Mucosa of descending colon (tissue), 3 donors: ENCODE data around the gene RYR3. TPM values are rescaled to one million over a fixed set of nuclear protein-coding genes. Genes with fewer than 3 reads are reported as not detected.
A peak's percentile ranks its signal among the peaks of the same experiment; 100 is the strongest.

Experiments used
- ATAC-seq: fragments of 200-7000 bp; cut with Tn5 transposase; one replicate; pipeline ENCODE4 v1.9.1; 2020; ENCODE audit warnings: mild to moderate bottlenecking, moderate library complexity
- DNase-seq, 3 donors: peaks; one replicate each; pipeline ENCODE4 v3.0.0-alpha.2; 2020
- H3K36me3 ChIP-seq: fragments of 200-600 bp; one replicate; pipeline ENCODE4 v1.8.0; 2021; ENCODE audit warnings: low read depth, mild to moderate bottlenecking
- H3K4me1 ChIP-seq: fragments of 200-600 bp; one replicate; pipeline ENCODE4 v1.8.0; 2021; ENCODE audit warnings: low read depth, mild to moderate bottlenecking
- H3K4me3 ChIP-seq: fragments of 200-600 bp; one replicate; pipeline ENCODE4 v1.8.0; 2021; ENCODE audit warnings: mild to moderate bottlenecking
- H3K9me3 ChIP-seq: fragments of 200-600 bp; one replicate; pipeline ENCODE4 v1.8.0; 2021; ENCODE audit warnings: mild to moderate bottlenecking
- intact Hi-C, 2 donors: fragments of 100-400 bp; cut with DNase I in 1 of 2; cut with micrococcal nuclease in 1 of 2; formaldehyde crosslinking; loops; one replicate each; pipeline versions ENCODE4 v1.11.0 to v1.11.1; 2022; cut with DNase I, micrococcal nuclease
- total RNA-seq, 3 donors: library from RNA; stranded (reverse); fragmentation: NEBNext Ultra II Directional in 2 of 3; extraction: Animal tissue kit (Norgen Biotek cat#: 25700) in 2 of 3; gene quantifications; one replicate each; pipeline versions ENCODE4 v1.2.1 to v1.2.4, GENCODE V29; 2021 to 2023
- TF ChIP-seq, protein P1 (sequence below): fragments of 200-600 bp; IDR thresholded peaks from one replicate; pipeline ENCODE4 v1.8.0; 2022; ENCODE audit warnings: antibody characterized with exemption, mild to moderate bottlenecking
- donor health status: DM: no; HTN: no; CAD: no; lungs with moderate emphysema.
- donor health status: DM: no; HTN: no; CAD: no.
- donor health status: DM: no; HTN: yes; CAD: no.

RYR3 gene
- total RNA-seq, 3 donors from 2014 or later, result 0.84 to 16.4 (median 1.1) TPM

DNA sequence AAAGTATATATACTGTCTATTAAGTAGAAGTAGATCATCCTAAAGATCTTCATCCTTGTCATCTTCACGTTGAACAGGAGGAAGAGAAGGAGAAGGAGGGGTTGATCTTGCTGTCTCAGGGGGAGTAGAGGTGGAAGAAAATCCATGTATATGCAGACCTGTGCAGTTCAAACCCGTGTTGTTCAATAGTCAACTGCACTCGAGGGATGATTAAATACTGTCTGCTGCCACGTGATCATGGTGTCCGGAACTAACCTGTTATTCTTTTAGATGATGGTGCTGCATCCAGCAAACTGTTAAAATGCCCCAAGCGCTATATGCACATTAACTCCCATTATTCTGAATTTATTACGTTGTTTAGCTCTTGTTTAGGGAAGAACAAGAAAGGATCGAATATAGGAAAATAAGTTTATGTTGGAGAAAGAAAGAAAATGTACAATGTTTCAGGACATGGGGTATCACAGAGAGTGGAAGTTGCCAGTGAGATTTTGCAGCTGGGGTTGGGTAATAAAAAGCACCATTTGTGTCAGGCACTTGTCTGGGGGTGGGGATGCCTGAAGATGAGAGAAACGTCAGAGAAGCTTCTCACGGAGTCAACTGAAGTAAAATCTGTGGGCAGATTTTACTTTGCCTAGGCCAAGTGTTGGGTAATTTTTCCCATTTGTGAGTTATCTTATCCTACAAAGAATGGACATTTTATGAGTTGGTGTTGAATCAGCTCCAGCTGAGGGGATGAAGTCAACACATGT, 229.2 kb downstream of the RYR3 start:
- ATAC-seq (no peak), DNase-seq (no peak)
- TF ChIP-seq, protein P1, sequence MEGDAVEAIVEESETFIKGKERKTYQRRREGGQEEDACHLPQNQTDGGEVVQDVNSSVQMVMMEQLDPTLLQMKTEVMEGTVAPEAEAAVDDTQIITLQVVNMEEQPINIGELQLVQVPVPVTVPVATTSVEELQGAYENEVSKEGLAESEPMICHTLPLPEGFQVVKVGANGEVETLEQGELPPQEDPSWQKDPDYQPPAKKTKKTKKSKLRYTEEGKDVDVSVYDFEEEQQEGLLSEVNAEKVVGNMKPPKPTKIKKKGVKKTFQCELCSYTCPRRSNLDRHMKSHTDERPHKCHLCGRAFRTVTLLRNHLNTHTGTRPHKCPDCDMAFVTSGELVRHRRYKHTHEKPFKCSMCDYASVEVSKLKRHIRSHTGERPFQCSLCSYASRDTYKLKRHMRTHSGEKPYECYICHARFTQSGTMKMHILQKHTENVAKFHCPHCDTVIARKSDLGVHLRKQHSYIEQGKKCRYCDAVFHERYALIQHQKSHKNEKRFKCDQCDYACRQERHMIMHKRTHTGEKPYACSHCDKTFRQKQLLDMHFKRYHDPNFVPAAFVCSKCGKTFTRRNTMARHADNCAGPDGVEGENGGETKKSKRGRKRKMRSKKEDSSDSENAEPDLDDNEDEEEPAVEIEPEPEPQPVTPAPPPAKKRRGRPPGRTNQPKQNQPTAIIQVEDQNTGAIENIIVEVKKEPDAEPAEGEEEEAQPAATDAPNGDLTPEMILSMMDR, result no peak
- Histone ChIP-seq H3K36me3 (no peaks in the 10 kb centered on the region), H3K4me3 (no peak overlapping the region), H3K4me1 (no peaks in the 10 kb centered on the region), H3K9me3 (no peaks in the 10 kb centered on the region)
- intact Hi-C loops, result no loop called here

DNA sequence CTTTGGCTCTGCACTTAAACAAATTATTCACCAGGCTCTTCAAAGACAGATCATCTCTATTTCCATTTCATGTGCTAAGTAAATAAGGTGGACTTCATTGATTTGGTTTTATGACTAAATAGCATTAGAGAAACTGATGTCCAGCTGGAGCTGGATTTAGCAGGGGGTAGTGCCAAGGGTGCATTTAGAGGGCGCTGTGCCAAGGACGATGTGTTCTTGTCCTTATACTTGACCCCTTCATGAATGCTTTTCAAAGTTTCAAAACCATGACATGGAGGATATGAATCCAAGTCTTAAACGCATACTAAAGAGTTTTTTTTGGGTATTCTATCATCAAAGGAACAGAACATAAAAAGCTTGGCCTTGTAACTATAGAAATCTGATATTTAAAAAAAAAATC, 233.2 kb downstream of the RYR3 start:
- intact Hi-C loops, result no loop called here
- Histone ChIP-seq H3K9me3 (no peaks in the 10 kb centered on the region), H3K4me1 (no peaks in the 10 kb centered on the region), H3K4me3 (no peak overlapping the region), H3K36me3 (no peaks in the 10 kb centered on the region)
- DNase-seq, result no peak
- ATAC-seq, result no peak
- TF ChIP-seq, protein P1, result no peak

DNA sequence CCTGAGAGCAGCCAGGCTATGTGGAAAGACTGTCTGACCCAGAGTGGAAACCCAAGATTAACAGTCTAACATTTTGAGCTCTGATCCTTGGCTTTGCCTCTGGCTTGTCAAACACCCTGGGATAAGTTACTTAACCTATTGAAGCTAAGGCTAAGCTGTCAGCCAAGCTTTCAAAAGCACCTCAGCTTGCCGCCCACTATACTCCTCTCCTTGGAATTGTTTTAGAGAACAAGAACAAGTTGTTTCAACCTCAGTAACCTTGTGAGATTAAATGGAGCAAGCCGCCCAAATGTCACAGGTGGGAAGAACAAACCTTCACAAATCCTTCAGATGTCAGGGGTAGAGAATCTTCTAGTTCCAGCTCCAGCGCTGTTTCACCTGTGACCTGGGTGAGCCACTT, 235.1 kb downstream of the RYR3 start:
- Histone ChIP-seq H3K4me3 (no peak overlapping the region), H3K9me3 (no peaks in the 10 kb centered on the region), H3K36me3 (no peaks in the 10 kb centered on the region), H3K4me1 (no peaks in the 10 kb centered on the region)
- ATAC-seq, result no peak
- intact Hi-C loops, result no loop called here
- DNase-seq, result no peak
- TF ChIP-seq, protein P1, result no peak

DNA sequence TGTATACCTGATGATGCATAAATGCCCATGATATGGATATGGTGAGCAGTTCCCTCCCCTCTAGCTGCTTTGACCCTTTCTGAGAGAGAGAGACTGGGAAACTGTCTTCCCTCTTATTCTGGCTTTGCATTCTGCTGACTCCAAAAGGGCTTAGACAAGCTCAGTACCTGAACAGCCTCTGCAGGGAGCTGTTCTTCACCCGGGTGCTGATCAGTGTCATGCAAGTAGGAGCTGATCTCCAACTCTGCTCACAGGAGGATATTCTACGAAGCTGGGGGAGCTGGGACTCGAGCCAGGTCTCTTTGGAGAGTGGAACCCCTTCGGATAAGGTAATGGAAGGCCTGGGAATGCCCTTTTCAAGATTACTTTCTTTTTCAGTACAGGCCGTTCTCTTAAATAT, 237.1 kb downstream of the RYR3 start:
- no peaks in the 10 kb centered on the region for H3K9me3 ChIP-seq
- H3K4me1 ChIP-seq, result no peaks in the 10 kb centered on the region
- ATAC-seq (no peak), DNase-seq (peak in 2 of 3 donors; percentile 13 to 28)
- TF ChIP-seq, protein P1, result no peak
- no peak overlapping the region for H3K4me3 ChIP-seq
- H3K36me3 ChIP-seq, result no peaks in the 10 kb centered on the region
- intact Hi-C loops, result no loop called here

DNA sequence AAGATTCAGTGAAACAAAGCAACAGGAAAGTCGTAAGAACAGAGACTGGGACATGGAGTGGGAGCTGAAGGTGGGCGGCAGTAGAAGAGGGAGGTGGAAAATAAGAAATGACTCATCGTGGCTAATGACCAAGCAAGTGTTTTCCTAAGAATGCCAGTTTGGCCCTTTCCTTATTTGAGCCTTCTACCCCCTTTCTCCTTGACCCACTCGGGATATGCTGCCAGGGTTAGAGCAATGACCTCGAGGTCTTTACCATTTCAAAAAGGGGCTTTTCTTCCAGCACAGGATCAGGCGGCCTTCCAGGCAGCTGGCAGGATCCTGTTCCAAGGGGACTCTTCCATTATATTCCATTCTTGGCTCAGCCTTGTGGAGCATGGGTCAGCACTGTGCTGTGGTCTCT, 241.1 kb downstream of the RYR3 start:
- Histone ChIP-seq H3K4me3 (no peak overlapping the region), H3K9me3 (no peaks in the 10 kb centered on the region), H3K4me1 (no peaks in the 10 kb centered on the region), H3K36me3 (no peaks in the 10 kb centered on the region)
- DNase-seq (no peak), ATAC-seq (no peak)
- TF ChIP-seq, protein P1, result no peak
- intact Hi-C loops, result no loop called here
